ENCODE measurements around the gene SPEM2.

The SPEM2 gene

DNA sequence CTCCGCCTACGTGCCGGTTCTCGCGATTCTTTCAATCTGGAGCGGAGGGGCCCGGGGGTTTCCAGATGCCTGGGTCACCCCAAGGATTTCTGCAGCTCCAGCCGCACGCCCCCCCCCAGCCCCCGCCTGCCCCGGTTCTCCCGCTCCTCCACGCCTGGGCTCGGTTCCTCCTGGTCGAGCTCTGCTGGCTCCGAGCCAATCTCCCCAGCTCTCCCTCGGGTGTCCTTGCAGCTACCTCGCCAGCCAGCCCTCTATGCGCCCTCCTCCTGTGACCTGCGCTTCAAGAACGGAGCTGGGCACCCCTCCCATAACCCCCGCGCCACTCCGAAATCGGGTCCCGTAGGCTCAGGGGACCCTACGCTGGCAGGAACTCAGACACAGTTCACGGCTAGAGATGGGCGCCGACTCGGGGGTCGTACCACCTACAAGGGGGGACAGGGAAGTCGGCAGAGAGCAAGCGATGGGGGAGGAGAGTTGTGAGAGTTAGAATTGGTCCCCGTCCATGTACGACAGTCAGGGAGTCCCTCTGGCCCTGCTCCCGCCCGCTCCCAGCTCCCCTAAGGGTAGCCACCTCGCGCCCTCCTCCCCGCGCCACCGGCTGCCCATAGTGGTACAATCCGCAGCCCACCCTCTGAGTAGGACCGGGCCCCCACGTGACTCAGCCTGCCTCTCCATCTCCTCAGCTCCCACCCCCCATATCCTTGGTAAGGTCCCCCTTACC lies 14.9 kb downstream of the SPEM2 start:
- TF ChIP-seq ZFX (IDR thresholded peaks at IDR 0.05), result no peak
- TF ChIP-seq, protein P1, sequence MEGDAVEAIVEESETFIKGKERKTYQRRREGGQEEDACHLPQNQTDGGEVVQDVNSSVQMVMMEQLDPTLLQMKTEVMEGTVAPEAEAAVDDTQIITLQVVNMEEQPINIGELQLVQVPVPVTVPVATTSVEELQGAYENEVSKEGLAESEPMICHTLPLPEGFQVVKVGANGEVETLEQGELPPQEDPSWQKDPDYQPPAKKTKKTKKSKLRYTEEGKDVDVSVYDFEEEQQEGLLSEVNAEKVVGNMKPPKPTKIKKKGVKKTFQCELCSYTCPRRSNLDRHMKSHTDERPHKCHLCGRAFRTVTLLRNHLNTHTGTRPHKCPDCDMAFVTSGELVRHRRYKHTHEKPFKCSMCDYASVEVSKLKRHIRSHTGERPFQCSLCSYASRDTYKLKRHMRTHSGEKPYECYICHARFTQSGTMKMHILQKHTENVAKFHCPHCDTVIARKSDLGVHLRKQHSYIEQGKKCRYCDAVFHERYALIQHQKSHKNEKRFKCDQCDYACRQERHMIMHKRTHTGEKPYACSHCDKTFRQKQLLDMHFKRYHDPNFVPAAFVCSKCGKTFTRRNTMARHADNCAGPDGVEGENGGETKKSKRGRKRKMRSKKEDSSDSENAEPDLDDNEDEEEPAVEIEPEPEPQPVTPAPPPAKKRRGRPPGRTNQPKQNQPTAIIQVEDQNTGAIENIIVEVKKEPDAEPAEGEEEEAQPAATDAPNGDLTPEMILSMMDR (conservative IDR thresholded peaks at IDR 0.05), result no peak

DNA sequence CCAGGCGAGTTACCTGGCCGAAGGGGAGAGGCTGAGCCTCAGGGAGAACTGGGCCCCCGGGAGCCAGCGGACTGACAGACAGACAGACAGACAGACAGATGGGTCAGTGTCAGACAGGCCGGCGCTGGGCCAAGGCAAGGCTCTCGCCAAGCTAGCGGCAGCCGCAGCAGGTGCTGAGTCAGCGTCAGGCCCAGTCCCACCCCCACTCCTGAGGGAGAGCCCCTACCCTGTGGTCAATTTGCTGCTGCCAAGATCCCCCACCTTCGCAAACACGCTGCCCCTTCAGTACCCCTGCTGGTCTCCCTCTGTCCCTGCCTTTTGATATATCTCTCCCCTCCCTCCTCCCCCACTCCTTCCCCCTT lies 15.4 kb downstream of the SPEM2 start:
- TF ChIP-seq, protein P1 (conservative IDR thresholded peaks at IDR 0.05), result no peak
- no peak for TF ChIP-seq ZFX (IDR thresholded peaks at IDR 0.05)
- H3K27ac ChIP-seq, result no peak overlapping the region

More for the DNA sequence above, 14.9 kb downstream of the SPEM2 start:
- H3K27ac ChIP-seq, result no peak overlapping the region

DNA sequence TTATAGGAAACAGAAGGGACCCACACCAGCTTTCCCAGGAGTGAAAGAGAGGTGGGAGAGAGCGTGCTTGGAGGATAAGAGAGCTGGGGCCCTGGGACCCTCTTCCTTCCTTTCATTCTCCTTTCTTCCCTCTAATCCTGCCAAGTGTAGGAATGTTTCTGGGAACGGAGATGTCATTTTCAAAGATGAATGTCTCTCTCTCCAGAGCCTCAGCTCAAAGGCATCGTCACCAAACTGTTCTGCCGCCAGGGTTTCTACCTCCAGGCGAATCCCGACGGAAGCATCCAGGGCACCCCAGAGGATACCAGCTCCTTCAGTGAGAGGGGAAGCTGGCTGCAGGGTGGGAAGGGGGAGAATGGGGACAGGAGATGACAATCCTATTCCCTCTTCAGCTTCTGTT lies 15.8 kb downstream of the SPEM2 start:
- H3K27ac ChIP-seq, result no peak overlapping the region
- TF ChIP-seq, protein P1 (conservative IDR thresholded peaks at IDR 0.05), result no peak
- no peak for TF ChIP-seq ZFX (IDR thresholded peaks at IDR 0.05)

DNA sequence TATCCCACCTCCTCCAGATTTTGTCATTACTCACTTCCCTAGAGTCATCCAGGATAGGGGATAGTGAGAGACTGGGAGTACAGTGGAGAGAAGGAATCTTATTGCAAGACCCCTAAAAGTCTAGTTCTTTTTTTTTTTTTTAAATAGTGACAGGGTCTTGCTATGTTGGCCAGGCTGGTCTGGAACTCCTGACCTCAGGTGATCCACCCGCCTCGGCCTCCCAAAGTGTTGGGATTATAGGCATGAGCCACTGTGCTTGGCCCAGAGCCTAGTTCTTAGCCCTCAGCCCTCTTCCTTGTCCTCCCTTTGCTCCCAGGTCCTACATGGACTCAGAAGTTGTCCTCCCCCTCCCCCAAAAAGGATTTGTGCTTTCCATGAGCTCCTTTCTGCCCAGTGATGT lies 16.7 kb downstream of the SPEM2 start:
- no peak overlapping the region for H3K27ac ChIP-seq
- TF ChIP-seq, protein P1 (conservative IDR thresholded peaks at IDR 0.05), result no peak
- no peak for TF ChIP-seq ZFX (IDR thresholded peaks at IDR 0.05)

DNA sequence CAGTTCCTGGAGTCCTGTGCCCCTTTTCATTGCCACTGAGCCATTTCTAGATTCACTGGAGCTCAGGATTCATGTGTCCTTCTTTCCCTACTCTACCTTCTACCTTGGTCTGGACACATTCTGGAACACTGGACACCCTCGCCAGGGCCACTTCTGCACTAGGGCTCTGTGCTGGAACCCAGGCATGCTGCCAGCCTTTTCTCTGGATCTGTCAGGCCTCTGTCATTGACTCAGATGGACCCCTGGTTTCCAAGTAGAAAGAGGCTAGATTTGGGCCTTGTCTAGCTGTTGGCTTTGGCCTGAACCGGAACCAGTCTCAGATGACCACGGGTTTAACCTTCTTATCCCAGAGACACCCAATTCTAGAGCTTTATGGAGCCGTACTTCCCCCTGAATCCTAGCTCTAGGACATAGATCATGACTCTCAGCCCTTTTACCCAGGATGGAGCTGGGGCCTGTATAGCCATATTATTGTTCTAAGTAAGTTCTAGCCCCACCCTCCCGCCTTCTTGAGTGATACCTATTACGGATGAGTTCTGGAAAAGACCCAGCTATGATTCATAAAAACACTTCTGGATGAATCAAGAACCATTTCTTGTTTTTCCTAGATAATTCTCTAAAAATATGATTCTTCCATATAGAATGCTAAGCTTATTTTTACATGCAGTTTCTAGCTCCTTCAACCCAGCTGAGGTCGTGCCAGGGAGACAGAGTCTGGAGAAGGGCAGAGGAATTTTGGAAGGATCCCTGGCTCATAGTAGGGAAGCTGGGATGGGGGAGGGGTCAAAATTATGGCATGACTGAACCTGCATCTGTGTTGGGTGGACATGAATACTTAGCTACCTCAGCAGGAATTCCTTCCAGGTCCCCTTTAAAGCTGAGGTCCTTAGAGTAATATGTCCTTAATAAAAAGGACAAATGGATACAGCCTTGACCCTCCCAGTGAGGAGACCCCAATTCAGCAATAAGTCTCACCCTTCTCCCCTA lies 18.4 kb downstream of the SPEM2 start:
- no peak overlapping the region for H3K27ac ChIP-seq
- TF ChIP-seq ZFX (IDR thresholded peaks at IDR 0.05), result no peak
- TF ChIP-seq, protein P1 (conservative IDR thresholded peaks at IDR 0.05), result no peak

DNA sequence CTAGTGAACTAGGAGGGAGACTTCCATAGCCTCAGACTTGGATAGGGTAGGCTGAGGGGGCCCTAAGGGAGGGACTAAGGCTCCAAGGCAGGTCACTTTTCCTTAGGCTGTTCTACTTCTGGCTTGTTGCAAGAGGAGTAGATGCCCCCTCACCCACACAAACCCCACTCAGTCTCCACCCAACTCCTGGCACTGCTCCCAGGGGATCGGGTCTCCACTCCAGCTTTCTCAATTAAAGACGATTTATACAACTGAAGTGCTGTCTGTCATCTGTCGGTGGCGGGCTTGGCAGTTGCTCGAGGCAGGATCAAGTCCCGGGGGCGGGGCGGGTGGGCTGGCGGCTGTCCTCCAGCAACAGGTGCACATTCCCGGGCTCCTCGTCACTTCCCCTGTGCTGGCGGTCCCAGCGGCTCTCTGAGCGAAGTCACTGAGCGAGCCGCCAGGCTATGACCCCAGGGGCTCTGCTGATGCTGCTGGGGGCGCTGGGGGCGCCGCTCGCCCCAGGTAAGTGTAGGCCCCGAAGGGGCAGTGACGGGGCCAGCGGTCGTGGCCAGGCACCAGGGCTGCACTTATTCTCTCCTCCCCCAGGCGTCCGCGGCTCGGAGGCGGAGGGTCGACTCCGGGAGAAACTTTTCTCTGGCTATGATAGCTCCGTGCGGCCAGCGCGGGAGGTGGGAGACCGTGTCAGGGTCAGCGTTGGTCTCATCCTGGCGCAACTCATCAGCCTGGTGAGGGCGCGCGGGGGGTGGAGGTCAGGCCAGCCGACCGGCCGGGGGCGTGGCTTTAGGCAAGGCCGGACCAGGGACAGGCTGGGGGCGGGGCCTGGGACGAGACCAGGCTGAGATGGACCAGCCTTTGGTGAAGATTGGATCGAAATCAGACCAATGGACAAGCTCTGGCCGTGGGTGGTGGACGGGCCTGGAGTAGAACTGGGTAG lies 19.5 kb downstream of the SPEM2 start, which contains the start of gene CHRNB1:
CHRNB1 (plus strand) TSS at position 380 of the 937 bp plus-strand sequence; CDS start at position 447, 67 bp downstream.
- H3K27ac ChIP-seq, result no peak within 1 kb of the TSS
- TF ChIP-seq, protein P1 (conservative IDR thresholded peaks at IDR 0.05), result no peak
- TF ChIP-seq ZFX (IDR thresholded peaks at IDR 0.05), result no peak

Measured in C4-2B (cell line).